Urinary bladder (tissue), 4 donors: Measurements from ENCODE around the gene DNAJC12. TPM values are rescaled to one million over a fixed set of nuclear protein-coding genes. Genes with fewer than 3 reads are reported as not detected.
"Not testable (repeated sequence)": the region's sequence is repeated elsewhere in the genome, so short reads cannot be mapped to it uniquely, and the experiment has no call there.

Experiments
- DNase-seq: peaks from one replicate; pipeline ENCODE4 v3.0.0-alpha.2; 2015; ENCODE audit errors: extremely low spot score
- H3K27ac ChIP-seq: one replicate; pipeline ENCODE4 v1.5.1; 2013; ENCODE audit warnings: low read depth, mild to moderate bottlenecking, moderate library complexity
- H3K36me3 ChIP-seq: one replicate; pipeline ENCODE4 v1.6.1; 2013; ENCODE audit warnings: mild to moderate bottlenecking, moderate library complexity; ENCODE audit not compliant: insufficient read depth
- H3K4me1 ChIP-seq: one replicate; pipeline ENCODE4 v1.6.1; 2013; ENCODE audit warnings: mild to moderate bottlenecking, moderate library complexity; ENCODE audit not compliant: insufficient read depth
- H3K4me3 ChIP-seq: one replicate; pipeline ENCODE4 v1.5.1; 2013; ENCODE audit warnings: low read depth, low read length
- WGBS: extraction: QIAGEN DNeasy Blood & Tissue Kit; methylation state at CpG from one replicate; pipeline ENCODE4 v1.1.7; 2013; 5-methylcytosine and 5-hydroxymethylcytosine counted together
- polyA plus RNA-seq: library from polyadenylated mRNA; stranded (reverse); fragments of 200-250 nt; gene quantifications from one replicate; pipeline ENCODE4 v1.2.3, GENCODE V29; 2013
- total RNA-seq: library from RNA; depleted of rRNA; stranded (reverse); fragments of >200 nt; gene quantifications from one replicate; pipeline ENCODE4 v1.2.3, GENCODE V29; 2014
- donor health status: healthy with polysubstance abuse.
- donor health status: healthy.

Gene DNAJC12
- total RNA-seq (9.8 TPM), polyA plus RNA-seq (3.1 TPM)

GRCh38 chr10:67837541-67838314 lies at the start of gene DNAJC12:
DNAJC12 (minus strand) TSS chr10:67838188; CDS start chr10:67838011, 177 bp downstream.
- DNase-seq, result no peak

GRCh38 chr10:67884842-67885670 lies 47.1 kb upstream of the DNAJC12 start:
- no peaks in the 10 kb centered on the region for H3K4me1 ChIP-seq
- no peaks in the 10 kb centered on the region for H3K36me3 ChIP-seq
- WGBS, result under 1% methylated on average over 73 of the region's 73 CpGs
- H3K4me3 ChIP-seq, result peak overlapping the region; percentile 89
- DNase-seq, result peak; percentile 35
- peak overlapping the region; percentile 98 for H3K27ac ChIP-seq

More at GRCh38 chr10:67837541-67838314, at the start of gene DNAJC12:
- Histone ChIP-seq H3K4me3 (peak within 1 kb of the TSS; percentile 20), H3K27ac (no peak within 1 kb of the TSS), H3K36me3 (no peaks in the 10 kb centered on the region), H3K4me1 (no peaks in the 10 kb centered on the region)
- 17% methylated on average over 5 of the region's 5 CpGs for WGBS

- DNase-seq, result peak; percentile 82
- Histone ChIP-seq H3K27ac (peak within 1 kb of the TSS; percentile 98), H3K4me3 (peak within 1 kb of the TSS; percentile 89), H3K36me3 (no peaks in the 10 kb centered on the region), H3K4me1 (no peaks in the 10 kb centered on the region)
- WGBS, result under 1% methylated on average over 62 of the region's 62 CpGs
These were observed 46.4 kb upstream of the DNAJC12 start, which contains the start of gene SIRT1 for GRCh38 chr10:67884313-67884841. SIRT1 (plus strand) TSS chr10:67884656; CDS start chr10:67884722, 66 bp downstream.

- Histone ChIP-seq H3K4me3 (peak overlapping the region; percentile 89), H3K27ac (peak overlapping the region; percentile 77), H3K4me1 (no peaks in the 10 kb centered on the region), H3K36me3 (no peaks in the 10 kb centered on the region)
- WGBS, result 17% methylated on average over 13 of the region's 13 CpGs
- no peak for DNase-seq
These were observed 45.8 kb upstream of the DNAJC12 start for GRCh38 chr10:67883710-67884312.

GRCh38 chr10:67878133-67878532 lies 40.1 kb upstream of the DNAJC12 start:
- no peak overlapping the region for H3K4me3 ChIP-seq
- H3K36me3 ChIP-seq, result no peaks in the 10 kb centered on the region
- DNase-seq, result no peak
- 89% methylated on average over 7 of the region's 7 CpGs for WGBS
- H3K4me1 ChIP-seq, result no peaks in the 10 kb centered on the region
- H3K27ac ChIP-seq, result no peak overlapping the region

GRCh38 chr10:67877421-67877820 lies 39.4 kb upstream of the DNAJC12 start:
- H3K36me3 ChIP-seq, H3K4me3 ChIP-seq, DNase-seq, H3K4me1 ChIP-seq, H3K27ac ChIP-seq: not testable (repeated sequence)
- WGBS, result 91% methylated on average over 11 of the region's 11 CpGs

- H3K4me1 ChIP-seq, result no peaks in the 10 kb centered on the region
- H3K4me3 ChIP-seq, result no peak overlapping the region
- H3K27ac ChIP-seq, result no peak overlapping the region
- no peaks in the 10 kb centered on the region for H3K36me3 ChIP-seq
- DNase-seq, result no peak
- WGBS, result 69% methylated on average over 3 of the region's 3 CpGs
These were observed 37.6 kb upstream of the DNAJC12 start for GRCh38 chr10:67875340-67876238.

GRCh38 chr10:67869996-67870395 lies 32.0 kb upstream of the DNAJC12 start:
- 89% methylated on average over 6 of the region's 6 CpGs for WGBS
- no peaks in the 10 kb centered on the region for H3K4me1 ChIP-seq
- no peak overlapping the region for H3K4me3 ChIP-seq
- H3K27ac ChIP-seq, result no peak overlapping the region
- no peak for DNase-seq
- H3K36me3 ChIP-seq, result no peaks in the 10 kb centered on the region

- no peak overlapping the region for H3K4me3 ChIP-seq
- no peak overlapping the region for H3K27ac ChIP-seq
- no peaks in the 10 kb centered on the region for H3K4me1 ChIP-seq
- WGBS, result 95% methylated on average over 2 of the region's 2 CpGs
- H3K36me3 ChIP-seq, result no peaks in the 10 kb centered on the region
- no peak for DNase-seq
These were observed 30.1 kb upstream of the DNAJC12 start for GRCh38 chr10:67868132-67868531.

GRCh38 chr10:67864607-67865371 lies 26.8 kb upstream of the DNAJC12 start:
- Histone ChIP-seq H3K36me3 (no peaks in the 10 kb centered on the region), H3K4me1 (no peaks in the 10 kb centered on the region), H3K27ac (no peak overlapping the region), H3K4me3 (no peak overlapping the region)
- WGBS, result 85% methylated on average over 10 of the region's 10 CpGs
- DNase-seq, result no peak

GRCh38 chr10:67863094-67863493 lies 25.1 kb upstream of the DNAJC12 start:
- WGBS, result 57% methylated on average over 2 of the region's 2 CpGs
- Histone ChIP-seq H3K4me3 (no peak overlapping the region), H3K4me1 (no peaks in the 10 kb centered on the region), H3K36me3 (no peaks in the 10 kb centered on the region), H3K27ac (no peak overlapping the region)
- no peak for DNase-seq

- H3K4me3 ChIP-seq, result no peak overlapping the region
- no peaks in the 10 kb centered on the region for H3K4me1 ChIP-seq
- DNase-seq, result no peak
- no peak overlapping the region for H3K27ac ChIP-seq
- 42% methylated on average over 4 of the region's 4 CpGs for WGBS
- no peaks in the 10 kb centered on the region for H3K36me3 ChIP-seq
These were observed 23.9 kb upstream of the DNAJC12 start for GRCh38 chr10:67861750-67862432.
